Vagina (tissue), 2 donors: ENCODE measurements around the gene AFG3L2. TPM values are rescaled to one million over a fixed set of nuclear protein-coding genes. Genes with fewer than 3 reads are reported as not detected.
"Not testable (repeated sequence)": the region's sequence is repeated elsewhere in the genome, so short reads cannot be mapped to it uniquely, and the experiment has no call there.

ENCODE experiments used
- DNase-seq, 2 donors: peaks; one replicate each; pipeline ENCODE4 v3.0.0-alpha.2; 2017; ENCODE audit errors: extremely low spot score in 2 of 2
- H3K27ac ChIP-seq: fragments of 200-600 bp; sonication (generic); one replicate; pipeline ENCODE4 v1.5.1; 2019
- H3K27me3 ChIP-seq: fragments of 200-600 bp; sonication (generic); one replicate; pipeline ENCODE4 v1.5.1; 2019
- H3K36me3 ChIP-seq, 2 donors: fragments of 200-600 bp; sonication (generic); one replicate each; pipeline ENCODE4 v1.5.1; 2017 to 2019
- H3K4me1 ChIP-seq: fragments of 200-600 bp; sonication (generic); one replicate; pipeline ENCODE4 v1.5.1; 2019
- H3K4me3 ChIP-seq, 2 donors: fragments of 200-600 bp; sonication (generic); 1 replicate in 1 of 2; 2 replicates in 1 of 2; pipeline ENCODE4 v1.5.1; 2016 to 2019
- H3K9me3 ChIP-seq: fragments of 200-600 bp; sonication (generic); one replicate; pipeline ENCODE4 v1.5.1; 2019
- POLR2A ChIP-seq, 2 donors: fragments of 450-650 bp; IDR thresholded peaks; one replicate each; pipeline ENCODE4 v1.6.1; 2017; ENCODE audit warnings: antibody characterized with exemption in 2 of 2, mild to moderate bottlenecking in 2 of 2, moderate library complexity in 2 of 2
- POLR2AphosphoS5 ChIP-seq, 2 donors: sonication (generic); formaldehyde crosslinking; IDR thresholded peaks; one replicate each; pipeline ENCODE4 v1.9.0; 2017; ENCODE audit warnings: antibody characterized with exemption in 2 of 2, mild to moderate bottlenecking in 2 of 2, low read depth in 1 of 2; ENCODE audit not compliant: insufficient read depth in 1 of 2
- intact Hi-C: fragments of 100-400 bp; cut with DNase I; formaldehyde crosslinking; loops from one replicate; pipeline ENCODE4 v1.15.1; 2023
- total RNA-seq: library from RNA; depleted of rRNA; stranded (reverse); fragments of >200 nt; gene quantifications from one replicate; pipeline ENCODE4 v1.2.3, GENCODE V29; 2016
- TF ChIP-seq, protein P1 (sequence below), 3 experiments: fragments of 450-650 bp in 2 of 3; fragments of 200-600 bp in 1 of 3; sonication (generic) in 1 of 3; IDR thresholded peaks; one replicate each; pipeline ENCODE4 v1.5.1; 2017 to 2019; ENCODE audit warnings: antibody characterized with exemption in 3 of 3, mild to moderate bottlenecking in 2 of 3, moderate library complexity in 2 of 3

AFG3L2 gene
- total RNA-seq, 1 donor from 2014 or later: 38.3 TPM

DNA sequence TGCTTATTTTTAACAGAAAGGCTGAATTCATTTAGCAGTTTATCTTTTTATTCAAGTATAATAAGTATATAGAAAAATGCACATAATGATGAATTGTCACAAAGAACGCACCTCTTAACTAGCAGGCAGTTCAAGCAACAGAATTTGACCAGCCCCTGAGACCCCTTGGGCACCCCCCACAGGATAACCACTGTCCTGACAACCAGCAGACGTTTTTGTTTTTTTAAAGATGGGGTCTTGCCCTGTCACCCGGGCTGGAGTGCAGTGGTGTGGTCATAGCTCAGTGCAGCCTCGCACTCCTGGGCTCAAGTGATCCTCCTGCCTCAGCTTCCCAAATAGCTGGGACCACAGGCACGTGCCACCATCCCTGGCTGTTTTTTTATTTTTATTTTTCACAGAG is 44.7 kb upstream of the AFG3L2 start:
- intact Hi-C loops: no loop called here
- peaks cover 17% of the 10 kb centered on the region for H3K4me1 ChIP-seq
- H3K27me3 ChIP-seq: no peaks in the 10 kb centered on the region
- no peak for TF ChIP-seq POLR2AphosphoS5 (IDR thresholded peaks at IDR 0.05; ENCODE audit: insufficient read depth in 1 of 2, low read depth in 1 of 2)
- TF ChIP-seq POLR2A (IDR thresholded peaks at IDR 0.05): no peak
- TF ChIP-seq, protein P1, sequence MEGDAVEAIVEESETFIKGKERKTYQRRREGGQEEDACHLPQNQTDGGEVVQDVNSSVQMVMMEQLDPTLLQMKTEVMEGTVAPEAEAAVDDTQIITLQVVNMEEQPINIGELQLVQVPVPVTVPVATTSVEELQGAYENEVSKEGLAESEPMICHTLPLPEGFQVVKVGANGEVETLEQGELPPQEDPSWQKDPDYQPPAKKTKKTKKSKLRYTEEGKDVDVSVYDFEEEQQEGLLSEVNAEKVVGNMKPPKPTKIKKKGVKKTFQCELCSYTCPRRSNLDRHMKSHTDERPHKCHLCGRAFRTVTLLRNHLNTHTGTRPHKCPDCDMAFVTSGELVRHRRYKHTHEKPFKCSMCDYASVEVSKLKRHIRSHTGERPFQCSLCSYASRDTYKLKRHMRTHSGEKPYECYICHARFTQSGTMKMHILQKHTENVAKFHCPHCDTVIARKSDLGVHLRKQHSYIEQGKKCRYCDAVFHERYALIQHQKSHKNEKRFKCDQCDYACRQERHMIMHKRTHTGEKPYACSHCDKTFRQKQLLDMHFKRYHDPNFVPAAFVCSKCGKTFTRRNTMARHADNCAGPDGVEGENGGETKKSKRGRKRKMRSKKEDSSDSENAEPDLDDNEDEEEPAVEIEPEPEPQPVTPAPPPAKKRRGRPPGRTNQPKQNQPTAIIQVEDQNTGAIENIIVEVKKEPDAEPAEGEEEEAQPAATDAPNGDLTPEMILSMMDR (IDR thresholded peaks at IDR 0.05): no peak
- no peak overlapping the region for H3K4me3 ChIP-seq
- no peaks in the 10 kb centered on the region for H3K36me3 ChIP-seq
- no peak for DNase-seq
- no peak overlapping the region for H3K27ac ChIP-seq
- no peaks in the 10 kb centered on the region for H3K9me3 ChIP-seq

DNA sequence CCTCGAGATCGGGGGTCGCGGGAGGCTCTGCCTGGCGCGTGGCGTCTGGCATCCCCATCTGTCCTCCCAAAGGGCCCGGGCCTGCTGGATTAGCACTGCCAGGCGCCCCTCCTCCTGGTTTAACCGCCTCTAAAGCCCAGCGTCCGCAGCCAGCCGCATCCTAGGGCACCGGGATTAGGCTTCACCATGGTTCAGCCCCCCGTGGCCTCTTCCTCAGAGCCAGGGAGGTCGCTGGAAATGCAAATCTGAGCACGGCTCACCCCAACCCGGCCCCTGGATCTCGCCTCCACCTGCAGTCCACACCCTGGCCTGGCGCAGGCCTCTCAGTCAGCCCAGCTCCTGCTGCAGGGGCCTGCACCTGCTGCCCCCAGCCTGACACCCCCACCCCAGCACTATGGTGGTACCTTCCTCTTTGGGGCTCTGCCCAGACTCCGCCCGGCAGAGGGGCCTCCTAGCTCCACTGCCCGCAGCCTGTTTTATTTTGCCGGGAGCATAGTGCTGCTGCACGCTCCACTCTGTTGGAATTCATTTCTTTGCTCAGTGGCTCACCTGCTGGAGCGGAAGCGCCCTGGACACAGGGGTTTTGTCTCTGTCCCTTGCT is 43.9 kb upstream of the AFG3L2 start:
- no peaks in the 10 kb centered on the region for H3K36me3 ChIP-seq
- peak overlapping the region; percentile 53 for H3K27ac ChIP-seq
- H3K4me3 ChIP-seq: peak overlapping the region; percentile 57 to 69
- no peaks in the 10 kb centered on the region for H3K9me3 ChIP-seq
- intact Hi-C loops: no loop called here
- DNase-seq: no peak
- H3K27me3 ChIP-seq: no peaks in the 10 kb centered on the region
- peaks cover 18% of the 10 kb centered on the region for H3K4me1 ChIP-seq
- TF ChIP-seq POLR2A (IDR thresholded peaks at IDR 0.05) (no peak), POLR2AphosphoS5 (IDR thresholded peaks at IDR 0.05; ENCODE audit: insufficient read depth in 1 of 2, low read depth in 1 of 2) (no peak)
- TF ChIP-seq, protein P1 (IDR thresholded peaks at IDR 0.05): no peak

DNA sequence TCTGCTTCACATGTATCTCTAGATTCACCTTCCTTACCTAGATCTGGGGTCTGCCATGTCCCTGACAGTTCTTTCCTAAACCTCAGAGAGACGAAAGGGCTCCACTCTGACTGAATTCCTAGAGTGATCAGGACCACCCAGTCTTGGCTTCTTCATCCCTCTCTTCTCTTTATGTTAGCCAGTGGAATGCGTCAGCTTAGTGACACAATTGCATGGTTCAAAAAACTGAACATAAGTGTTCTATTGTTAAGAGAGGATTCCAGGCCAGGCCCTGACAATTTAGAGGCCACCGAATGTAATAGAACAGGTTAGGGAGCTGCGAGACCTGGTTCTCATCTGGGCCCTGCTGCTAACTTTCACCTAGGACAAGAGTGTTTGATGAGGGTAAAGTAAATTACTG is 40.7 kb upstream of the AFG3L2 start:
- TF ChIP-seq POLR2A (IDR thresholded peaks at IDR 0.05): no peak
- TF ChIP-seq POLR2AphosphoS5 (IDR thresholded peaks at IDR 0.05; ENCODE audit: insufficient read depth in 1 of 2, low read depth in 1 of 2): no peak
- TF ChIP-seq, protein P1 (IDR thresholded peaks at IDR 0.05): no peak
- Histone ChIP-seq H3K4me3 (no peak overlapping the region), H3K9me3 (no peaks in the 10 kb centered on the region), H3K27me3 (no peaks in the 10 kb centered on the region), H3K4me1 (peaks cover 23% of the 10 kb centered on the region), H3K36me3 (no peaks in the 10 kb centered on the region), H3K27ac (no peak overlapping the region)
- DNase-seq: no peak
- intact Hi-C loops: no loop called here

DNA sequence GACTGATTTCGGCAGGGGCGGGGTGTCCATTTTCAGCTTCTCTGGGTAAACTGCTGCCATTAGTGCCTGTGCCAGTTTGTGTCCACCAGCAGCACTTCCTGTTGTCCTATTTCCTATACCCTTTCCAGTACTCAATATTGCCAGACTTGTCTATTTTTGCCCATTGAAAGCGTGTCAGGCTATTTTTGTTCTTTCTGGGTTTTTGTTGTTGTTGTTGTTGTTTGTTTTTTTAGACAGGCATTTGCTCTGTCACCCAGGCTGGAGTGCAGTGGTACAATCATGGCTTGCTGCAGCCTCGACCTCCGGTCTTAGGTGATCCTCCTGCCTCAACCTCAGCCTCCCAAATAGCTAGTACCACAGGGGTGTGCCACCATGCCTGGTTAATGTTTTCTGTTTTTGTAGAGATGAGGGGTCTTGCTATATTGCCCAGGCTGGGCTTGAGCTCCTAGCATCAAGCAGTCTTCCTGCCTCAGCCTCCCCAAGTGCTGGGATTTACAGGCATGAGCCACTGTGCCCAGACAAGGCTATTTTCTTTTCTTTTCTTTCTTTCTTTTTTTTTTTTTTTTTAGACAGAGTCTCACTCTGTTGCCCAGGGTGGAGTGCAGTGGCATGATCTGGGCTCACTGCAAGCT is 39.2 kb upstream of the AFG3L2 start:
- no peaks in the 10 kb centered on the region for H3K36me3 ChIP-seq
- no peaks in the 10 kb centered on the region for H3K9me3 ChIP-seq
- no peak overlapping the region for H3K4me3 ChIP-seq
- TF ChIP-seq POLR2A (IDR thresholded peaks at IDR 0.05) (no peak), POLR2AphosphoS5 (IDR thresholded peaks at IDR 0.05; ENCODE audit: insufficient read depth in 1 of 2, low read depth in 1 of 2) (no peak)
- TF ChIP-seq, protein P1 (IDR thresholded peaks at IDR 0.05): no peak
- H3K27me3 ChIP-seq: no peaks in the 10 kb centered on the region
- no peak overlapping the region for H3K27ac ChIP-seq
- no peak for DNase-seq
- peaks cover 23% of the 10 kb centered on the region for H3K4me1 ChIP-seq
- intact Hi-C loops: no loop called here

DNA sequence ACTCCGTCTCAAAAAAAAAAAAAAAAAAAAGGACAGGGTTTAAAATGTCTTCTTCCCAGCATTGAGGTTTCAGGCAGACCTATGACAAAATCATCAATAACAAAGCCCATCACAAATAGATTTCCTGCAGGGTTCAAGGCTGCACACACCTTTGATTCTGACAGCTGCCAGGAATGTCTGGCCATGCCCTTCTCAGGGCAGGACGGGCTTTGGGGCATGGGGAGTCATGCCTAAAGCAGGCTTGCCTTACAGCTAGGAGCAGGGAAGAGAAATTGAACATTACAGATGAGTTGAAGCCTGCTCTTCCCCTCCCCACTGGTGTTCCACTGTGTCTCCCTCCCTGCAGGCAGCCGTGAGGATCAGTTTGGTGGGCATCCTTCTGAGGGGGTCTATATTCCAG is 34.4 kb upstream of the AFG3L2 start:
- intact Hi-C loops: no loop called here
- Histone ChIP-seq H3K27ac (no peak overlapping the region), H3K4me3 (no peak overlapping the region), H3K9me3 (no peaks in the 10 kb centered on the region), H3K27me3 (no peaks in the 10 kb centered on the region), H3K36me3 (no peaks in the 10 kb centered on the region), H3K4me1 (peaks cover 19% of the 10 kb centered on the region)
- TF ChIP-seq, protein P1 (IDR thresholded peaks at IDR 0.05): no peak
- no peak for TF ChIP-seq POLR2AphosphoS5 (IDR thresholded peaks at IDR 0.05; ENCODE audit: insufficient read depth in 1 of 2, low read depth in 1 of 2)
- TF ChIP-seq POLR2A (IDR thresholded peaks at IDR 0.05): no peak
- no peak for DNase-seq

DNA sequence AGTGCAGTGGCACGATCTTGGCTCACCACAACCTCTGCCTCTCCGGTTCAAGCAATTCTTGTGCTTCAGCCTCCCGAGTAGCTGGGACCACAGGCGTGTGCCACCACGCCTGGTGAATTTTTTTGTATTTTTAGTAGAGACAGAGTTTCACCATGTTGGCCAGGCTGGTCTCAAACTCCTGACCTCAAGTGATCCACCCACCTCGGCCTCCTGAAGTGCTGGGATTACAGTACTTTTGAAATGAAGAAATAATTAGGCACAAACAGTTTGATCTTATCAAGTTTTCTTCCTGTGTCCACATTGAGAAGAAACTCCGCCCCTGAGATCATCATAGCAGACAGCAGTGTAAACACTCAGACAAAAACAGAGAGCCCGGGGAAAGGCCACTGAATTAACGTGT is 33.7 kb upstream of the AFG3L2 start:
- H3K27me3 ChIP-seq, H3K4me3 ChIP-seq, H3K36me3 ChIP-seq, intact Hi-C loops, H3K9me3 ChIP-seq, DNase-seq, H3K27ac ChIP-seq: not testable (repeated sequence)
- peaks cover 15% of the 10 kb centered on the region for H3K4me1 ChIP-seq
